ENCODE data around the gene PLXNA4.

PLXNA4 gene

DNA sequence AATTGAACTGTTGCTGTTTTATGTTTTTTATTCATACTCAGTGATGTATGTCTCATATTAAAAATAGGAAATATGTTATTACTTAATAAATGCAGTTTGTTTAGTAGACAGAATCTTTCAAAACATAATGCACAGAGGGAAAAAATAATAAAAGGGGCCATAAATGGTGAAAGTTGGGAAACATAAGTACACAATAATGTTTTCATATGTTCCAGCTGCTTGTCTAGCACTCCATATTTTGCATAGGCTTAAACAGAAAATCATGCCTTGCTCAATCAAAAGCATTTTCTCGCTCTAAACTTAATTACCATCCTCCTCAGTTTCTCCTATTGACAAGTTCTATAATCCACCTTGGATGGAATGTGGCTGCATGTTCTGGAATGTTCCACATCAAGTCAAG, 333.2 kb downstream of the PLXNA4 start:
- Histone ChIP-seq H3K9me3 (replicated peaks in 1 of 11) (peaks cover 7 to 12% (median 10%) of the 10 kb centered on the region in 11 experiments; a peak in 18 of 22 replicates), H3K9ac (no peak overlapping the region), H3K4me2 (no peak overlapping the region), H3K4me1 (peaks cover 0 to 16% (median 0%) of the 10 kb centered on the region in 10 experiments; a peak in 3 of 20 replicates), H3K36me3 (no peaks in the 10 kb centered on the region), H3K27me3 (no peaks in the 10 kb centered on the region), H3K4me3 (no peak overlapping the region), H3K27ac (no peak overlapping the region), H4K20me1 (no peaks in the 10 kb centered on the region)
- no peak for TF ChIP-seq Cebpa-rat (IDR thresholded peaks at IDR 0.05)

DNA sequence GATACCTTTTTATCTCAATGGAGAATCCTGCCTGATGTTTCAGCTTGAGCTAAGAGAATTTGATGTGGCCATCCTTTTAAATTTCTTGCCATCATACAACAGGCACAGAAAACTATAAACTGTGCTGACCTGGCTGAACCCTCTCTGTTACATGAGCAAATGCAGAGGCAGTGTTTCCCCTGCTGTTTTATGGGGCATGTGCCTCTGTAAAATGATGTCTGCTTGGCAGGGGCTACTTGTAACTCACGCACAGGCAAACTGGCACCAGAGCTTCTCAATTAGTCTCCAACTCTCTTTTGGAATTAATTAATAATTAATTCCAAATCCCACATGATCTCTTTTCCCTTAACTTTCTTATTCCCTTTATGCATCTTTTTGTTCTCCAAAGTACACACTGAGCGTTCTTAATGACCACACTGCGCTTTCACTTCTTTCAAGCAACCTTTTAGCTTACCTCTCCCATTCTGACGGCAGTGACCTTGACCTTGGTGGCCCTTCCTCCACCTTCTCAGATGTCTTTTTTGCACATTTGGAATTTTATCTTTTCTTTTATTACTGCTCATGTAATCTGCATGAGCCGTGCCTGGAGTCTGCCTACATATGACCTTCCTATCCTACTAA, 334.0 kb downstream of the PLXNA4 start:
- Histone ChIP-seq H3K9ac (no peak overlapping the region), H3K27me3 (no peaks in the 10 kb centered on the region), H3K4me2 (no peak overlapping the region), H3K36me3 (no peaks in the 10 kb centered on the region), H3K27ac (no peak overlapping the region), H4K20me1 (no peaks in the 10 kb centered on the region), H3K4me1 (peaks cover 0 to 16% (median 0%) of the 10 kb centered on the region in 10 experiments; a peak in 3 of 20 replicates), H3K4me3 (no peak overlapping the region), H3K9me3 (replicated peaks in 1 of 11) (peaks cover 7 to 12% (median 10%) of the 10 kb centered on the region in 11 experiments; a peak in 18 of 22 replicates)
- TF ChIP-seq Cebpa-rat (IDR thresholded peaks at IDR 0.05): no peak

DNA sequence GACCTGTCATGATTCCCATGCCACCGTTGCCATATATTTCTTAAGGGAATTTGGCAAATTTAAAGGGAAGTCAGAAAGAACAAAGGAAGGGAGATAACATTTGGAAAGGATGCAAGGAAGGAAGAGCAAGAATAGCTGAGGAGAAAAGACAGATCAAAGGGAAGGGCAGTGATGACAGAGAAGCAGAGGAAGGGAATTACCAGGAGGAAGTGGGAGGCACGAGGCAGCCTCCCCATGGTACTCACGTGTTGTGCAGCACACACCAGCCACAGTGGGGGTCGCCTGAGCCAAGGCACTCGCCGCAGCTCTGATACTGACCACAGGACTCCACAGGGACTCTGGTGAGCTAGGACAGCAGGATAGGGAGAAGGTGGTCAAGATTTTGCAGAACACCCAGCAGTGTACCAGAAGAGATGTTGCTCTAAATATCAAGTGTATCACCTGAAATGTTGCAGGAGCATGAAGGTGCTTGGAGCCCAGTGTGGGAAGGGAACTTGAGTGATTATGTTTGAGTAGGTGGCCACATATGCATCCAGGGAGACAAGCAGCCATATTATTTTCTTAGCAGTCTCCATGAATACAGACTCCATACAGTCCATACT, 335.3 kb downstream of the PLXNA4 start:
- peaks cover 0 to 16% (median 0%) of the 10 kb centered on the region in 10 experiments; a peak in 3 of 20 replicates for H3K4me1 ChIP-seq
- no peaks in the 10 kb centered on the region for H3K36me3 ChIP-seq
- TF ChIP-seq Cebpa-rat (IDR thresholded peaks at IDR 0.05): no peak
- no peak overlapping the region for H3K9ac ChIP-seq
- no peaks in the 10 kb centered on the region for H4K20me1 ChIP-seq
- H3K4me2 ChIP-seq: peak overlapping the region in 2 of 11 experiments; percentile 13 to 58; a peak in 4 of 22 replicates
- no peaks in the 10 kb centered on the region for H3K27me3 ChIP-seq
- H3K27ac ChIP-seq: no peak overlapping the region
- peaks cover 7 to 12% (median 9%) of the 10 kb centered on the region in 11 experiments; a peak in 18 of 22 replicates for H3K9me3 ChIP-seq (replicated peaks in 1 of 11)
- no peak overlapping the region for H3K4me3 ChIP-seq

DNA sequence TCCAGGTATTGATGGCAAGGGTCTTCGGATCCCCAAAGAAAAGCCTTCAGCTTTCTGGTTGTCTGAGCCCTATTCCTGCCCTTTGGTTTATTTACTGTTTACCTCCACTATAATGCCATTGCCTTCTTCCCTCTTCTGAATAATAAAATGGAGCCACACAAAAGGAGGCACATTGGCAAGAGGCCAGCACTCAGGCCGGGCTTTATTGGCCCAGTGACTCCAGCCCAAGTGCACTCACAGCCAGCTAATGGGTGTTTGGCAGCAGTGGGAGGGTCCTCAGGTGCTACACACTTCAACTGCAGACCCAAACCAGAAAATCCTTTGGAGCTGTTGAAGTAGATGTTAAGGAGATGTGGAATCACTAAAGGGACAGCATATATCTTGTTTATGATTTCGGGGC, 336.0 kb downstream of the PLXNA4 start:
- Histone ChIP-seq H3K9me3 (replicated peaks in 1 of 11) (peaks cover 1 to 6% (median 3%) of the 10 kb centered on the region in 11 experiments; a peak in 16 of 22 replicates), H3K4me2 (peak overlapping the region in 2 of 11 experiments; percentile 13 to 58; a peak in 2 of 22 replicates), H3K4me1 (peaks cover 0 to 16% (median 0%) of the 10 kb centered on the region in 10 experiments; a peak in 3 of 20 replicates), H3K9ac (no peak overlapping the region), H4K20me1 (no peaks in the 10 kb centered on the region), H3K27ac (no peak overlapping the region), H3K27me3 (no peaks in the 10 kb centered on the region), H3K4me3 (no peak overlapping the region), H3K36me3 (no peaks in the 10 kb centered on the region)
- no peak for TF ChIP-seq Cebpa-rat (IDR thresholded peaks at IDR 0.05)

DNA sequence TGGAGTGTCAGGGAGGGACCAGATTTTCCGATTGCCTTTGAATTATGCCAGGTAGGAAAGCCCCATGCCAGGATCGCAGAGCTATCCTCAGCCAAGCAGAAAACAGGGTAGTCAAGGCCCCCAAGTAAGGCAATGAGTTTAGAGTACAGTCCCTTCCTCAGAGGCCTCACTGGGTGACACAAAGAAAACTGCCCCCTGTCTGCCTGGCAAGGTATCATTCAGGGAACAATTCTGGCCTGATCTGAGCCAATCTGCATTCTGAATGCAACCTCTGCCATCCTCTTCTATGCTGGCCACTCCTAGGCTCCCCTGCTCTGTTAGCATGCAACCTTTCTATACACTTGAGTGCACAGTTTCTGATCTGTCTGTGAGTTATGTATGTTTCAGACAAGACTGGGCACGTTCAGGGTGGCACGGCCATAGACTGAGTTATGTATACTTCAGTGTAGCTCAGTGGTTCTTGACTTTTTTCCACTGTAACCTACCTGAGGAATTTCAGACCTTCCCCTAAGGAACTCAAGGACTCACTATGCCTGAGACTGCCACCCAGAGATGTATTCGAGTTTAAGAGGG, 336.8 kb downstream of the PLXNA4 start:
- H3K9me3 ChIP-seq (replicated peaks in 1 of 11): no peaks in the 10 kb centered on the region
- H3K9ac ChIP-seq: no peak overlapping the region
- TF ChIP-seq Cebpa-rat (IDR thresholded peaks at IDR 0.05): no peak
- H3K4me2 ChIP-seq: no peak overlapping the region
- no peaks in the 10 kb centered on the region for H3K27me3 ChIP-seq
- no peaks in the 10 kb centered on the region for H3K36me3 ChIP-seq
- H3K27ac ChIP-seq: no peak overlapping the region
- H3K4me1 ChIP-seq: peaks cover 0 to 16% (median 0%) of the 10 kb centered on the region in 10 experiments; a peak in 3 of 20 replicates
- H3K4me3 ChIP-seq: no peak overlapping the region
- no peaks in the 10 kb centered on the region for H4K20me1 ChIP-seq

DNA sequence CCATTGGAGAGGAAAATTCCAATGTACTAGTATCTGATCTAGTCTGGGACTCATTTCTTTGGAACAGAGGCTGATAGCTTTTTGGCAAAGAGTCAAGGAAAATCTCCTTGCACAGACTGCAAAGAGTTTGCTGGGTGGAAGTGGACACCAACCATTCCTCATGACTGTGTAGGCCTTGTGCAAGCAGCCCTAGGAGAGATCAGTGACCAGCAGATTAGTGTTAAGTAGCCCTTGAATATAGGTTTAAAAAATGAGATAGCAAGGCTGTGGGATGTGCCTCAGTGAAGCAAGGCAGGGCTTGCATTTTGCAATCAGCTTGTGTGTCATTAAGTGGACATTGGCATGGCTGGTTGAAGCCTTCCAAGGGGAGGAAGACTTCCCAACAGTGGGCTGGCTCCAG, 341.6 kb downstream of the PLXNA4 start:
- no peak overlapping the region for H3K4me2 ChIP-seq
- H3K27me3 ChIP-seq: no peaks in the 10 kb centered on the region
- H3K4me1 ChIP-seq: no peaks in the 10 kb centered on the region
- no peak overlapping the region for H3K4me3 ChIP-seq
- no peak for TF ChIP-seq Cebpa-rat (IDR thresholded peaks at IDR 0.05)
- no peaks in the 10 kb centered on the region for H4K20me1 ChIP-seq
- H3K36me3 ChIP-seq: no peaks in the 10 kb centered on the region
- no peak overlapping the region for H3K9ac ChIP-seq
- no peak overlapping the region for H3K27ac ChIP-seq
- no peaks in the 10 kb centered on the region for H3K9me3 ChIP-seq (replicated peaks in 1 of 11)

DNA sequence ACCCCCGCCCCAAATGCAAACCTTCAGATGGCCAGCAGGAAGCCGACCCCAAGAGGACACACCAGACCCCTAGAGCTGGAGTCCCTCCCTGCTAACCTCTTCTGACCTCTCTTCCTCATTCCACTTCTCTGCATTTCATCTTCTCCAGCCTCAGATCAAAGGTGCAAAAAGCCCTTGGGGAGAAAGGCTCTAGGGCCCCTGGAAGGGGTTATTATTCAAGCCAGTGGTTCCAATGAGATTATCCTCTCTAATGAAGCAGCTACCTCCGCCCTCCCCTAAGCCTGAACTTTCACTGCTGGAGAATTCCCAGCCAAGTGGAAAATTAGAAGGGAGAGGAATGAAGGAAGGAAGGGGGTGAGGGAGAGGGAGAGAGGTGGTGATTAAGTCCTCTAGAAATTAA, 343.9 kb downstream of the PLXNA4 start:
- Histone ChIP-seq H3K36me3 (no peaks in the 10 kb centered on the region), H3K4me2 (no peak overlapping the region), H3K27ac (no peak overlapping the region), H3K4me1 (no peaks in the 10 kb centered on the region), H3K9ac (no peak overlapping the region), H4K20me1 (no peaks in the 10 kb centered on the region), H3K9me3 (replicated peaks in 1 of 11) (no peaks in the 10 kb centered on the region), H3K4me3 (no peak overlapping the region), H3K27me3 (no peaks in the 10 kb centered on the region)
- TF ChIP-seq Cebpa-rat (IDR thresholded peaks at IDR 0.05): no peak

DNA sequence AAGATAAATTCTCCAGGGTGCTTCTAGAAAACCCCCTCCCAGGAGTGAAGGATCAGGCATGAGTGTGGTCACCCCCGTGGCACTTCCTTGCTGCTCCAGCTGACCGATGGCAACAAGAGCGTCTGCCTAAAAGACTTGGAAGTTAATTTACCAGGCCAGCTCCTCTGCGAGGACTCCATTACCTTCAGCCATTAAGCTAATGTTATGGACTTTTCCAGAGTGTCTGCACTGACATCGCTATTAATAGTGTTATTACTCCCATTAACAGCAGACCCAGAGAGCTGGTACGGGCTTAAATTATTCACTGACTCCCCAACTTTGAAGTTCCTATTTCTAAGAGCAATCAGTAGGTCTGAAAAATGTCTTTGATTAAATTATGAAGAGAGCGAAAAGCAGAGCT, 345.8 kb downstream of the PLXNA4 start:
- H3K9me3 ChIP-seq (replicated peaks in 1 of 11): no peaks in the 10 kb centered on the region
- H3K27me3 ChIP-seq: no peaks in the 10 kb centered on the region
- H3K4me2 ChIP-seq: no peak overlapping the region

DNA sequence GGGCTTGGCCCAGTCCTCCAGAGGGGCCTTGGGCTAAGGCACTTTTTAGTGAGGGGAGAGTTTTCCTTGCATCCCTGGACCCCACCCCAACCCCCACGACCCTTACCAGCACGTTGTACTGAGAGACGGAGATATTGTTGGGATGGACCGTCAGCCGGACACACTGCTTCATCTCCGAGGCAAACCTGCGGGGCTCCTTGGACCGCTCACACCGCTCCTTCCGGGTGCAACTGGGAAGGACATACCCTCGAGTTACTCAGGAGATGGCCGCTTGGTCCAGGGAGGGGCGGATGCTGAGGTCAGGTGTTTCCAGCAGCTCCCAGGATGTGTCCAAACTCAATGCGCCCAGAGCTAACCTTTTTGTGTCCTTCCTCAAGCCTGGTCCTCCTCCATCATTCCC, 348.0 kb downstream of the PLXNA4 start:
- Histone ChIP-seq H3K36me3 (no peaks in the 10 kb centered on the region), H3K4me3 (no peak overlapping the region), H3K9me3 (replicated peaks in 1 of 11) (no peaks in the 10 kb centered on the region), H3K27me3 (no peaks in the 10 kb centered on the region), H3K4me1 (no peaks in the 10 kb centered on the region), H4K20me1 (no peaks in the 10 kb centered on the region), H3K4me2 (no peak overlapping the region), H3K9ac (no peak overlapping the region), H3K27ac (no peak overlapping the region)
- TF ChIP-seq Cebpa-rat (IDR thresholded peaks at IDR 0.05): no peak

More for the DNA sequence above, 345.8 kb downstream of the PLXNA4 start:
- H4K20me1 ChIP-seq: no peaks in the 10 kb centered on the region
- no peak for TF ChIP-seq Cebpa-rat (IDR thresholded peaks at IDR 0.05)
- H3K27ac ChIP-seq: no peak overlapping the region
- no peaks in the 10 kb centered on the region for H3K4me1 ChIP-seq
- H3K9ac ChIP-seq: no peak overlapping the region
- H3K4me3 ChIP-seq: no peak overlapping the region
- H3K36me3 ChIP-seq: no peaks in the 10 kb centered on the region

DNA sequence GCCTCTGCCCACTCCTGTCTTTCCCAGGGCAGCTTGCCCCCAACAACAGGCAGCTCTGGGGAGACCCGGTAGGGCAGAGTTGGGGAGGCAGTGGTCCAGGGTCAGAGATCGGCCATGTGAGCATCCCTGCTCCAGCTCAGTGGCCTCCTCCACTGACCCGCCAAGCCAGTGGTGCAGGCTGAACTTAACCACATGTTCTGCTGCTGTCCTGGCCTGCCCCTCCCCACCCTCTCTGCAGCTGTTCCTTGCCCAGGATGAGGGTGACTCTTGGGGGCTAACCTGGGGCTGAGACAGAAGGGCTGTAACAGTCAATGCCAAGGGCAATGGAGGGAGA, 349.3 kb downstream of the PLXNA4 start:
- Histone ChIP-seq H3K4me1 (no peaks in the 10 kb centered on the region), H3K27me3 (no peaks in the 10 kb centered on the region), H3K27ac (no peak overlapping the region), H3K4me3 (no peak overlapping the region), H3K4me2 (no peak overlapping the region), H3K9ac (no peak overlapping the region), H3K36me3 (no peaks in the 10 kb centered on the region), H3K9me3 (replicated peaks in 1 of 11) (no peaks in the 10 kb centered on the region), H4K20me1 (no peaks in the 10 kb centered on the region)
- no peak for TF ChIP-seq Cebpa-rat (IDR thresholded peaks at IDR 0.05)
